SK-N-SH treated with all-trans-retinoic acid at 6 μM for 48 hours (cell line): ENCODE results near the gene STK40.

ENCODE experiments used
- CSDC2 ChIP-seq: fragments of 250-450 bp; sonication (Bioruptor Pico); IDR thresholded peaks from 2 replicates; pipeline ENCODE4 v1.5.0; 2020; ENCODE audit warnings: mild to moderate bottlenecking, moderate library complexity
- ESRRG ChIP-seq: fragments of 250-450 bp; sonication (Bioruptor Pico); IDR thresholded peaks from 2 replicates; pipeline ENCODE4 v1.6.1; 2021; ENCODE audit warnings: mild to moderate bottlenecking
- PATZ1 ChIP-seq: fragments of 250-450 bp; sonication (Bioruptor Pico); IDR thresholded peaks from 2 replicates; pipeline ENCODE4 v1.8.0; 2020; ENCODE audit warnings: mild to moderate bottlenecking, moderate library complexity, borderline replicate concordance
- TOX ChIP-seq: fragments of 250-450 bp; sonication (Bioruptor Pico); IDR thresholded peaks from 2 replicates; pipeline ENCODE4 v1.8.0; 2021; ENCODE audit warnings: mild to moderate bottlenecking, moderate library complexity, borderline replicate concordance
- TSHZ2 ChIP-seq: fragments of 250-450 bp; sonication (Bioruptor Pico); IDR thresholded peaks from 2 replicates; pipeline ENCODE4 v1.5.0; 2020; ENCODE audit warnings: mild to moderate bottlenecking, moderate library complexity
- ZFP30 ChIP-seq: fragments of 450-650 bp; formaldehyde crosslinking; IDR thresholded peaks from 2 replicates; pipeline ENCODE4 v1.5.0; 2022; ENCODE audit warnings: mild to moderate bottlenecking, moderate library complexity
- ZNF565 ChIP-seq: fragments of 450-650 bp; formaldehyde crosslinking; conservative IDR thresholded peaks from 2 replicates; pipeline ENCODE4 v1.5.0; 2020; ENCODE audit warnings: low read depth, mild to moderate bottlenecking, moderate library complexity
- ZNF8 ChIP-seq: fragments of 450-650 bp; formaldehyde crosslinking; IDR thresholded peaks from 2 replicates; pipeline ENCODE4 v1.5.0; 2020; ENCODE audit warnings: mild to moderate bottlenecking, moderate library complexity

- no peak for TF ChIP-seq ZFP30 (CRISPR knock-in tag)
- TF ChIP-seq ZNF8 (CRISPR knock-in tag), result no peak
- TF ChIP-seq TSHZ2 (CRISPR knock-in tag), result no peak
- no peak for TF ChIP-seq CSDC2 (CRISPR knock-in tag)
- TF ChIP-seq PATZ1 (CRISPR knock-in tag), result no peak
- TF ChIP-seq ESRRG (CRISPR knock-in tag), result no peak
- TF ChIP-seq ZNF565 (CRISPR knock-in tag), result no peak
- TF ChIP-seq TOX, result no peak
Measured at GRCh38 chr1:36384542-36385409, 948 bp downstream of the STK40 start.
